Common myeloid progenitor, CD34-positive (primary cell): ENCODE results near the gene KPNA2.
"Not testable (repeated sequence)": the region's sequence is repeated elsewhere in the genome, so short reads cannot be mapped to it uniquely, and the experiment has no call there.

Experiments
- CTCF ChIA-PET: fragments of 350-600 bp; sonication (Branson Sonifier 250); formaldehyde crosslinking; loops from one replicate; lab custom pipeline; 2021; ENCODE audit warnings: antibody characterized with exemption; lab: Charles Lee
- POLR2A ChIA-PET: fragments of 350-600 bp; sonication (Branson Sonifier 250); formaldehyde crosslinking; loops from one replicate; lab custom pipeline; 2021; ENCODE audit warnings: antibody characterized with exemption; lab: Charles Lee
- DNase-seq, 3 donors: peaks; one replicate each; pipeline versions ENCODE4 v3.0.0 to v3.0.0-alpha.2; 2013
- H3K27ac ChIP-seq, 2 experiments: 1 replicate in 1 of 2; 2 replicates in 1 of 2; pipeline ENCODE4 v1.7.0; 2013; ENCODE audit warnings: inconsistent platforms in 2 of 2, low read length in 2 of 2, mild to moderate bottlenecking in 2 of 2, low read depth in 1 of 2, moderate library complexity in 1 of 2; ENCODE audit not compliant: severe bottlenecking in 2 of 2, insufficient read depth in 1 of 2, poor library complexity in 1 of 2
- H3K27me3 ChIP-seq, 5 experiments: replicated peaks in 2 of 5; 1 replicate in 3 of 5; 2 replicates in 2 of 5; pipeline versions ENCODE4 v1.6.1 to v1.7.0; 2013; ENCODE audit warnings: low read length in 4 of 5, mild to moderate bottlenecking in 2 of 5, moderate library complexity in 2 of 5, inconsistent platforms in 1 of 5; ENCODE audit not compliant: insufficient read depth in 5 of 5, control insufficient read depth in 4 of 5
- H3K36me3 ChIP-seq, 4 experiments: 1 replicate in 2 of 4; 2 replicates in 2 of 4; pipeline versions ENCODE4 v1.6.1 to v1.7.0; 2013; ENCODE audit warnings: low read length in 3 of 4, control low read depth in 1 of 4, mild to moderate bottlenecking in 1 of 4; ENCODE audit not compliant: control insufficient read depth in 4 of 4, insufficient read depth in 4 of 4
- H3K4me1 ChIP-seq, 4 experiments: 1 replicate in 3 of 4; 2 replicates in 1 of 4; pipeline versions ENCODE4 v1.6.1 to v1.7.1; 2013; ENCODE audit warnings: low read length in 3 of 4, mild to moderate bottlenecking in 3 of 4, control low read depth in 1 of 4, inconsistent platforms in 1 of 4, moderate library complexity in 1 of 4; ENCODE audit not compliant: control insufficient read depth in 4 of 4, insufficient read depth in 4 of 4; ENCODE audit errors: control extremely low read depth in 1 of 4
- H3K4me3 ChIP-seq, 7 experiments: 1 replicate in 4 of 7; 2 replicates in 3 of 7; pipeline versions ENCODE4 v1.5.1 to v1.7.0; 2013; ENCODE audit warnings: mild to moderate bottlenecking in 7 of 7, low read length in 6 of 7, moderate library complexity in 6 of 7, inconsistent platforms in 2 of 7, low read depth in 2 of 7, control low read depth in 1 of 7; ENCODE audit not compliant: insufficient read depth in 4 of 7, control insufficient read depth in 1 of 7; ENCODE audit errors: extremely low read depth in 1 of 7
- H3K9me3 ChIP-seq, 5 experiments: 1 replicate in 4 of 5; 2 replicates in 1 of 5; pipeline versions ENCODE4 v1.6.1 to v1.7.1; 2013; ENCODE audit warnings: low read length in 4 of 5, mild to moderate bottlenecking in 2 of 5, inconsistent platforms in 1 of 5, low read depth in 1 of 5, moderate library complexity in 1 of 5; ENCODE audit not compliant: control insufficient read depth in 4 of 5, insufficient read depth in 2 of 5; ENCODE audit errors: control extremely low read depth in 1 of 5
- WGBS: methylation state at CpG from one replicate; pipeline ENCODE4 v1.1.5; 2013; ENCODE audit not compliant: insufficient coverage; 5-methylcytosine and 5-hydroxymethylcytosine counted together

KPNA2 gene

DNA sequence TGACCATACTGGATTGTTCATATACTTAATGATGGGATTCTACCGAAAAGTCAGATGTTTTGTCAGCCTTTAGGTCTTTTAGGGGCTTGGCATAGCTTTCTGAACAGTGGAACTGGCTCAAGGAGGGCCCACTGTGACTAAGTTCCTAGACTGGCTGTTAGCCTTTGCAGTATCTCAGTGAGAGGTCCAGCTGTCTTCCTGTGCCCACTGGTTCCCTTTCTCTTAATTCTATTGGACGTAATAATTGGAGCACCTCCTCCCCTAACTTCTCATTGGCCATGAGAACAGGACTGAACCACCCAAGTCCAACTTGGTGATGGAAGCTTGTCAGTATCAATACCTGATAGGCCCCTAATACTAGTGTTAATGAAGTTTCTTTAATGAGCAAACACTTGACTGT, 13.5 kb downstream of the KPNA2 start:
- no peak overlapping the region for H3K4me3 ChIP-seq
- no peak for DNase-seq
- no peaks in the 10 kb centered on the region for H3K9me3 ChIP-seq
- POLR2A ChIA-PET = no interaction called here
- peaks cover 4 to 36% (median 21%) of the 10 kb centered on the region in 4 experiments for H3K36me3 ChIP-seq
- H3K27me3 ChIP-seq = no peaks in the 10 kb centered on the region
- WGBS = no CpG with 5 or more reads among the region's 2 CpGs
- H3K4me1 ChIP-seq = peaks cover 0 to under 1% (median 0%) of the 10 kb centered on the region in 4 experiments
- CTCF ChIA-PET = no interaction called here
- no peak overlapping the region for H3K27ac ChIP-seq

DNA sequence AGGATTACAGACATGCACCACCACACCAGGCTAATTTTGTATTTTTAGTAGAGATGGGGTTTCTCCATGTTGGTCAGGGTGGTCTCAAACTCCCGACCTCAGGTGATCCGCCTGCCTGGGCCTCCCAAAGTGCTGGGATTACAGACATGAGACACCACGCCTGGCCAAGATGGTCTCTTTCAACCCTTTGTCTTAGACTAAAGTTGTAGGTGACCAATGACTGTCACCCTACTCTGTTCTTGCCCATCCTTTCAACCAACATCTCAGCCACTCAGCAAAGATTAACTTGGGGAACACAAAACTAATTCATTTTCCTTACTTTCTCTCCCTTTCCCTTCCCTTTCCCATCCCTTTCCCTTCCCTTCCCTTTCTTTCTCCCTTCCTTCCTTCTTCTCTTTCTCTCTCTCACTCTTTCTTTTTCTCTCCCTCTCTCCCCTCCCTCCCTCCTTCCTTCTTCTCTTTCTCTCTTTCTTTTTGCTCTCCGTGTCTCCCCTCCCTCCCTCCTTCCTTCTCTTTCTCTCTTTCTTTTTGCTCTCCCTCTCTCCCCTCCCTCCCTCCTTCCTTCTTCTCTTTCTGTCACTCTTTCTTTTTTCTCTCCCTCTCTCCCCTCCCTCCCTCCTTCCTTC, 14.4 kb downstream of the KPNA2 start:
- WGBS = 92% methylated on average over 4 of the region's 4 CpGs
- H3K4me1 ChIP-seq, H3K27me3 ChIP-seq, H3K4me3 ChIP-seq, POLR2A ChIA-PET, H3K9me3 ChIP-seq, H3K27ac ChIP-seq, DNase-seq: not testable (repeated sequence)
- H3K36me3 ChIP-seq = peaks cover 3 to 28% (median 15%) of the 10 kb centered on the region in 4 experiments
- CTCF ChIA-PET = interaction anchor here (2.1 kb wide), 1 partner anchor 8 kb away, joined by 7 read pairs; no protein-coding TSS in a partner anchor

DNA sequence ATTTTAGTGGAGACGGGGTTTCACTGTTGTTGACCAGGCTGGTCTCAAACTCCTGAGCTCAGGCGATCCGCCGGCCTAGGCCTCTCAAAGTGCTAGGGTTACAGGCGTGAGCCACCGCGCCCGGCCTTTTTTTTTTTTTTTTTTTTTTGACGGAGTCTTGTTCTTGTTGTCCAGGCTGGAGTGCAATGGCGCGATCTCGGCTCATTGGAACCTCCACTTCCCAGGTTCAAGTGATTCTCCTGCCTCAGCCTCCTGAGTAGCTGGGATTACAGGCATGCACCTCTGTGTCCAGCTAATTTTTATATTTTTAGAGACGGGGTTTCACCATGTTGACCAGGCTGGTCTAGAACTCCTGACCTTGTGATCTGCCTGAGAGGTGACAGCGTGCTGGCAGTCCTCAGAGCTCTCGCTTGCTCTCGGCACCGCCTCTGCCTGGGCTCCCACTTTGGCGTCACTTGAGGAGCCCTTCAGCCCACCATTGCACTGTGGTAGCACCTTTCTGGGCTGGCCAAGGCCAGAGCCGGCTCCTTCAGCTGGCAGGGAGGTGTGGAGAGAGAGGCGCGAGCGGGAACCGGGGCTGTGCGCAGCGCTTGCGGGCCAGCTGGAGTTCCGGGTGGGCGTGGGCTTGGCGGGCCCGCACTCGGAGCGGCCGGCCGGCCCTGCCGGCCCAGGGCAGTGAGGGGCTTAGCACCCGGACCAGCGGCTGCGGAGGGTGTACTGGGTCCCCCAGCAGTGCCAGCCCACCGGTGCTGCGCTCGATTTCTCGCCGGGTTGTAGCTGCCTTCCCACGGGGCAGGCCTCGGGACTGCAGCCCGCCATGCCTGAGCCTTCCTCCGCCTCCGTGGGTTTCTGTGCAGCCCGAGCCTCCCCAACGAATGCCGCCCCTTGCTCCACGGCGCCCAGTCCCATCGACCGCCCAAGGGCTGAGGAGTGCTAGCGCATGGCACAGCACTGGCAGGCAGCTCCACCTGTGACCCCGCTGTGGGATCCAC, 16.1 kb downstream of the KPNA2 start:
- peaks cover 0 to 14% (median 6%) of the 10 kb centered on the region in 4 experiments for H3K36me3 ChIP-seq
- H3K9me3 ChIP-seq, H3K4me3 ChIP-seq, POLR2A ChIA-PET, H3K4me1 ChIP-seq, H3K27me3 ChIP-seq, H3K27ac ChIP-seq, DNase-seq: not testable (repeated sequence)
- CTCF ChIA-PET = interaction anchor here (2.1 kb wide), 1 partner anchor 10 kb away, joined by 7 read pairs; no protein-coding TSS in a partner anchor
- 95% methylated on average over 44 of the region's 57 CpGs for WGBS

DNA sequence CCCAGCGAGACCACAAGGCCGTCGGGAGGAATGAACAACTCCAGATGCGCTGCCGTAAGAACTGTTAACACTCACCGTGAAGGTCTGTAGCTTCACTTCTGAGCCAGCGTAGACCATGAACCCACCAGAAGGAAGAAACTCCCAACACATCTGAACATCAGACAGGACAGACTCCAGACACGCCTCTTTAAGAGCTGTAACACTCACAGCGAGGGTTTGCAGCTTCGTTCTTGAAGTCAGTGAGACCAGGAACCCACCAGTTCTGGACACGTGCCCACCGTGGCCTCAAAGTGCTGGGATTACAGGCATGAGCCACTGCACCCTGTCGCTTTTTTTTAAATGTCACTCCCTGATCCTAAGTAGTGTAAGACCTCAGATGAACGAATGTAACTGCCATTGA, 17.3 kb downstream of the KPNA2 start:
- no peak overlapping the region for H3K4me3 ChIP-seq
- 97% methylated on average over 14 of the region's 14 CpGs for WGBS
- H3K4me1 ChIP-seq = peaks cover 0 to 6% (median 4%) of the 10 kb centered on the region in 4 experiments
- ChIA-PET POLR2A (no interaction called here), CTCF (interaction anchor here (0.6 to 1.4 kb wide), 3 partner anchors 10 to 434 kb away, joined by 3 to 4 read pairs (median 3); no protein-coding TSS in a partner anchor)
- no peaks in the 10 kb centered on the region for H3K9me3 ChIP-seq
- H3K27me3 ChIP-seq = no peaks in the 10 kb centered on the region
- H3K27ac ChIP-seq = no peak overlapping the region
- peaks cover 0 to 3% (median under 1%) of the 10 kb centered on the region in 4 experiments for H3K36me3 ChIP-seq
- DNase-seq = no peak

DNA sequence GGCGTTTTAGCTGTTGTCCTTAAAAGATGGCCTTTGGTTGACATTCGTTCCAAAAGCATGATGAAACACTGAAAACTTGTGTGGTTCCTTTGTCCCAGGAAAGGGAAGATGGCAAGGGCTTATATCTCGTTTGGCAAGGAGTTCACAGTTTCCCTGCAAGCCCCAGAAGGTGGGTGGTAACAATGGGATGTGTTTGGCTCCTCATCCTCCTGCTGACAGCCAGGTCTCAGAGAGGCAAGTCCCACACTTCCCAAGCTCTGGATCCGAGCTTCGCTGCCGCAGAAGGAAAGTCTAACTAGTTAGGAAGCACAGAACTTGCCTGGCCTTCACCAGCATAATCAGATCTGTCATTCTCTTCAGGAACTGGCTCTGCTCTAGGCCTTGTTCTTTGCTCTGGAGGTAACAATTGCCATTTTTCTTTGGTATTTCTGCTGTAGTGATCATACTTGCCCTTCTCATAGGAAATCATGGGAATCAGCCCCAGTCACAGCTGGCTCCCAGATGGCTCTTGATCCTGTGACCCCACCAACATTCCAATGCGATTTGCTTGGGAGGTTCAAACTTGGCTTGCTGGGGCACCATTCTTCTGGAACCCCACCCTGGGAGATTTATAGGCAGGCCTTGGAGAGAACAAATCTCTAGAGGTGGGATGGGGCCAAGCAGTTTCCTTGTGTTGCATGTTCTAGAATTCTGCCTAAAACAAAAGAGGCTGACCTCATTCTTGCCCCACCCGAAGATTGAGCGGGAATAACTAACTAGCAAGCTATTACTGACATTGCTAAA, 17.9 kb downstream of the KPNA2 start:
- no peaks in the 10 kb centered on the region for H3K9me3 ChIP-seq
- CTCF ChIA-PET = interaction anchor here (0.8 to 1.4 kb wide), 2 partner anchors 11 kb away, joined by 3 to 4 read pairs; no protein-coding TSS in a partner anchor

DNA sequence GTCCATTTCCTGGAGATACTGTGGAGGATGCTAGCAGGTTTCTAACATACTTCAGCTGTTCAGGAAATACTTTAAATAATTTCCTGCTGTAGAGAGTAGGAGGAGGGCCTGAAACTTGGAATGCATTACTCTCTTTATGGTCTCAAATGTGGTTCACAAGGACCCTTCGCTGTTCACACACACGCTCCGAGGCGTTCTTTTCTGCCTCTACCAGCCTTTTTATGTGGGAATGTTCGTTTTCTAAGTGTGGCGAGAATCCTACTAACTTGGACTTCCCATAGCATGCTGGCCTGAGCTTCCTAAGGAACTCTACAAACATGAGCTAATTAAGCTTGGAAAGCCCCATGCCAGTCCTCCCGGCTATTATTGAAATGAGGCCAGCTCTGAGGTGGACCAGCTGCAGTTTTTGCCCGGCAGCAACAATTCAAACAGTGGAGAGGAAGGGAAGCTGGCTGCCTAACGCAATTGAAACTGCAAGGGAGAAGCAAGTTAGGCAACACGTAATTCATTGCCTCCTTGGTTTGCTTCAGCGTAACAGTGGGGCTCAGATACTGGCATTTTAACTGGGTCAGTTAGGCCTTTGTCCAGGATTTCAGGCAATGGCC, 18.9 kb downstream of the KPNA2 start:
- no peak overlapping the region for H3K27ac ChIP-seq
- no peak for DNase-seq
- POLR2A ChIA-PET = no interaction called here

More for the DNA sequence above, 17.9 kb downstream of the KPNA2 start:
- H3K4me1 ChIP-seq = peaks cover 0 to 6% (median 4%) of the 10 kb centered on the region in 4 experiments
- DNase-seq = no peak
- POLR2A ChIA-PET = no interaction called here
- H3K36me3 ChIP-seq = no peaks in the 10 kb centered on the region
- no peak overlapping the region for H3K4me3 ChIP-seq
- 93% methylated on average over 7 of the region's 9 CpGs for WGBS
- no peaks in the 10 kb centered on the region for H3K27me3 ChIP-seq
- H3K27ac ChIP-seq = no peak overlapping the region

More for the DNA sequence above, 18.9 kb downstream of the KPNA2 start:
- peaks cover 0 to 6% (median 4%) of the 10 kb centered on the region in 4 experiments for H3K4me1 ChIP-seq
- H3K4me3 ChIP-seq = no peak overlapping the region
- H3K9me3 ChIP-seq = no peaks in the 10 kb centered on the region
- 75% methylated on average over 10 of the region's 11 CpGs for WGBS
- H3K27me3 ChIP-seq = no peaks in the 10 kb centered on the region
- CTCF ChIA-PET = no interaction called here
- no peaks in the 10 kb centered on the region for H3K36me3 ChIP-seq
